HFFc6 (cell line): ENCODE results near the gene DGCR6L. TPM values are rescaled to one million over a fixed set of nuclear protein-coding genes. Genes with fewer than 3 reads are reported as not detected.
"Not testable (repeated sequence)": the region's sequence is repeated elsewhere in the genome, so short reads cannot be mapped to it uniquely, and the experiment has no call there.

Experiments
- DNase-seq: peaks from one replicate; pipeline ENCODE4 v3.0.0-alpha.2; 2018
- H3K27ac Mint-ChIP-seq: 2 replicates; pipeline ENCODE4 v1.8.0; 2020; ENCODE audit warnings: mild to moderate bottlenecking, mixed read lengths
- H3K27me3 Mint-ChIP-seq: 2 replicates; pipeline ENCODE4 v1.8.0; 2021; ENCODE audit warnings: mild to moderate bottlenecking, moderate library complexity, mixed read lengths; ENCODE audit not compliant: insufficient read depth
- H3K36me3 Mint-ChIP-seq: 2 replicates; pipeline ENCODE4 v1.8.0; 2021; ENCODE audit warnings: low read depth, mixed read lengths
- H3K4me1 Mint-ChIP-seq: 2 replicates; pipeline ENCODE4 v1.8.0; 2020; ENCODE audit warnings: low read depth, mixed read lengths
- H3K4me3 Mint-ChIP-seq: 2 replicates; pipeline ENCODE4 v1.8.0; 2020; ENCODE audit warnings: mild to moderate bottlenecking, moderate library complexity, mixed read lengths
- H3K9me3 Mint-ChIP-seq: 2 replicates; pipeline ENCODE4 v1.8.0; 2020; ENCODE audit warnings: mild to moderate bottlenecking, mixed read lengths
- total RNA-seq, 6 experiments: library from RNA; stranded (reverse); fragmentation: NEBNext Ultra II Directional; extraction: Animal tissue kit (Norgen Biotek cat#: 25700); gene quantifications; 2 replicates in 1 of 6; 3 replicates in 5 of 6; pipeline ENCODE4 v1.2.3, GENCODE V29; 2021
- TF ChIP-seq, protein P1 (sequence below): fragments of 200-600 bp; sonication (generic); IDR thresholded peaks from 2 replicates; pipeline ENCODE4 v1.5.0; 2021; ENCODE audit warnings: antibody characterized with exemption, mild to moderate bottlenecking

Gene DGCR6L
- total RNA-seq, 6 experiments from 2014 or later, result 46.3 to 52.4 (median 48.4) TPM

DNA sequence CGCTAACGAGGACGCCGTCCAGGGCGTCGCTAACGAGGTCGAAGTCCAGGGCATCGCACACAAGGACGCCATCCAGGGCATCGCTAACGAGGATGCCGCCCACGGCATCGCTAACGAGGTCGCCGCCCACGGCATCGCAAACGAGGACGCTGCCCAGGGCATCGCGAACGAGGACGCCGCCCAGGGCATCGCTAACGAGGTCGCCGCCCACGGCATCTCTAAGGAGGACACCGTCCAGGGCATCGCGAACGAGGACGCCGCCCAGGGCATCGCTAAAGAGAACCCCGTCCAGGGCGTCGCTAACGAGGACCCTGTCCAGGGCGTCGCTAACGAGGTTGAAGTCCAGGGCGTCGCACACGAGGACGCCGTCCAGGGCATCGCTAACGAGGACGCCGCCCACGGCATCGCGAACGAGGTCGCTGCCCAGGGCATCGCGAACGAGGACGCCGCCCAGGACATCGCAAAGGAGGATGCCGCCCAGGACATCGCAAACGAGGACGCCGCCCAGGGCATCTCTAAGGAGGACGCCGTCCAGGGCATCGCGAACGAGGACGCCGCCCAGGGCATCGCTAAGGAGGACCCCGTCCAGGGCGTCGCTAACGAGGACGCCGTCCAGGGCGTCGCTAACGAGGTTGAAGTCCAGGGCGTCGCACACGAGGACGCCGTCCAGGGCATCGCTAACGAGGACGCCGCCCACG is 36.2 kb upstream of the DGCR6L start:
- not testable (repeated sequence) for H3K9me3 Mint-ChIP-seq, DNase-seq, H3K36me3 Mint-ChIP-seq, H3K4me1 Mint-ChIP-seq, H3K4me3 Mint-ChIP-seq, H3K27me3 Mint-ChIP-seq, H3K27ac Mint-ChIP-seq

DNA sequence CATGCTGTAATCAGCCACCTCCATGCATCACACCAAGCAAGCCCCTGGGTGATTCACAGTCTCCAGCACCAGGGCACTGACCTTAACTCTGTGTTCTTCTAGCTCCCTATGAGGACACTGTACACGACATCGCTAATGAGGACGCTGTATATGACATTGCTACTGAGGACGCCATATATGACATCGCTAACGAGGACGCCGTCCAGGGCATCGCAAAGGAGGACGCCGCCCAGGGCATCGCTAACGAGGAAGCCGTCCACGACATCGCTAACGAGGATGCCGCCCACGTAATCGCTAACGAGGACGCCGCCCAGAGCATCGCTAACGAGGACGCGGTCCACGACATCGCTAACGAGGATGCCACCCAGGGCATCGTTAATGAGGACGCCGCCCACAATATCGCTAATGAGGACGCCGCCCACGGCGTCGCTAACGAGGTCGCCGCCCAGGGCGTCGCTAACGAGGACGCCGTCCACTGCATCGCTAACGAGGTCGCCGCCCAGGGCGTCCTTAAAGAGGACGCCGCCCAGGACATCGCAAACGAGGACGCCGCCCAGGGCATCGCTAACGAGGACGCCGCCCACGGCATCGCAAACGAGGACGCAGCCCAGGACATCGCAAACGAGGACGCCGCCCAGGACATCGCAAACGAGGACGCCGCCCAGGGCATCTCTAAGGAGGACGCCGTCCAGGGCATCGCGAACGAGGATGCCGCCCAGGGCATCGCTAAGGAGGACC is 34.5 kb upstream of the DGCR6L start:
- 0 out of 2 replicates have a peak, but pooled peaks cover 5% of the 10 kb centered on the region for H3K4me1 Mint-ChIP-seq
- no peak overlapping the region for H3K4me3 Mint-ChIP-seq
- DNase-seq, result no peak
- H3K27me3 Mint-ChIP-seq, result peaks cover 9% of the 10 kb centered on the region
- H3K27ac Mint-ChIP-seq, result no peak overlapping the region
- peaks cover 6% of the 10 kb centered on the region for H3K9me3 Mint-ChIP-seq
- TF ChIP-seq, protein P1, sequence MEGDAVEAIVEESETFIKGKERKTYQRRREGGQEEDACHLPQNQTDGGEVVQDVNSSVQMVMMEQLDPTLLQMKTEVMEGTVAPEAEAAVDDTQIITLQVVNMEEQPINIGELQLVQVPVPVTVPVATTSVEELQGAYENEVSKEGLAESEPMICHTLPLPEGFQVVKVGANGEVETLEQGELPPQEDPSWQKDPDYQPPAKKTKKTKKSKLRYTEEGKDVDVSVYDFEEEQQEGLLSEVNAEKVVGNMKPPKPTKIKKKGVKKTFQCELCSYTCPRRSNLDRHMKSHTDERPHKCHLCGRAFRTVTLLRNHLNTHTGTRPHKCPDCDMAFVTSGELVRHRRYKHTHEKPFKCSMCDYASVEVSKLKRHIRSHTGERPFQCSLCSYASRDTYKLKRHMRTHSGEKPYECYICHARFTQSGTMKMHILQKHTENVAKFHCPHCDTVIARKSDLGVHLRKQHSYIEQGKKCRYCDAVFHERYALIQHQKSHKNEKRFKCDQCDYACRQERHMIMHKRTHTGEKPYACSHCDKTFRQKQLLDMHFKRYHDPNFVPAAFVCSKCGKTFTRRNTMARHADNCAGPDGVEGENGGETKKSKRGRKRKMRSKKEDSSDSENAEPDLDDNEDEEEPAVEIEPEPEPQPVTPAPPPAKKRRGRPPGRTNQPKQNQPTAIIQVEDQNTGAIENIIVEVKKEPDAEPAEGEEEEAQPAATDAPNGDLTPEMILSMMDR, result no peak
- peaks cover 4% of the 10 kb centered on the region; the same call in 1 of the 2 replicates for H3K36me3 Mint-ChIP-seq

DNA sequence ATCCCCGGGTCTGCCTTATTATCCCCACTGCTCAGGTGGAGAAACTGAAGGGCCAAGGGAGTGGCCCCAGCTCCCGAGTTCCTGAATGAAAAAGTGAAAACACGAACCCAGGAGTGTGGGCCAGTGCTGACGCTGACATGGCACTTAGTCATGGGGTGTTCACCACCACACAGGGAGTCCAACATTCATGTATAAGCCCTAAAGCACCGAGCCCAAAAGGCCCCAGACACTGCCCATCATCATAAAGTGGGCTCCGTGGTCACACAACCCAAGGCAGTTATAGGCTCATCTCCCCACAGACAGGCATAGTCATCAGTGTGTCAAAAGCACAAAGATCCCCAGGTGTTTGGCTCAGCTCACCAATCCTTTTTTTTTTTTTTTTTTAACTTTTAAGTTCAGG is 32.7 kb upstream of the DGCR6L start:
- H3K36me3 Mint-ChIP-seq, H3K9me3 Mint-ChIP-seq, H3K4me1 Mint-ChIP-seq: not testable (repeated sequence)

DNA sequence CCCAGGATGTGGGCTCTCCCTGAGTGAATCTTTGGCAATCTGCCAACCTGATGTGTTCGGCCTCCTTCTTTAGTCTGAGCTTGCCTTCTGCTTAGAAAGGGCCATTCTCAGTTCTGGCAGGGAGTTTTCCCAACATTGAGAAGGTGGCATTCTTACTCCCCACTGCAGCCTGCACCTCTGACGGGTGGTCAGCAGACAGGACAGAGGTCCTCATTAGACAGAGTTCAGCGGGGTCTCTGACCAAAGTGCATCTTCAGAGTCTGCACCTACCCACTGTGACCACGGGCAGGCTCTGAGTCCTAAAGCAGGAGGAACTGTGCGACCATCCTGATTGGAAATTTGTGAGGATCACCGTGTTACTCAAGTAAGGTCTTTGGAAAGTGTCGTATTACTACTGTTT is 26.7 kb upstream of the DGCR6L start:
- H3K4me1 Mint-ChIP-seq, H3K27ac Mint-ChIP-seq, H3K9me3 Mint-ChIP-seq, H3K4me3 Mint-ChIP-seq, H3K36me3 Mint-ChIP-seq, DNase-seq, H3K27me3 Mint-ChIP-seq: not testable (repeated sequence)

More for the DNA sequence above, 32.7 kb upstream of the DGCR6L start:
- DNase-seq, H3K27ac Mint-ChIP-seq, H3K4me3 Mint-ChIP-seq: not testable (repeated sequence)
- H3K27me3 Mint-ChIP-seq, result peaks cover 13% of the 10 kb centered on the region

DNA sequence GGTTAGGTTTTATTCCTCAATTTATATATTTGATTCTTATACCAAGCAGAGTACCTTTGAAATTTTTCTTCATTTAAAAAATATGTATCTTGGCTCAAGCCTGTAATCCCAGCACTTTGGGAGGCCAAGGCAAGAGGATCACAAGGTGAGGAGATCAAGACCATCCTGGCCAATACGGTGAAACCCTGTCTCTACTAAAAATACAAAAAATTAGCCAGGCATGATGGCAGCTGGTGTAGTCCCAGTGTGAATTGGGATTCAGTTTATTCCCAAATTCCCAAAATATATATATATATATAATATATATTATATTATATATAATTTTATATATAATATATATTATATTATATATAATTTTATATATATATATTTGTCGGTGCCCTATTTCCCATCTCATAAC is 18.4 kb upstream of the DGCR6L start:
- not testable (repeated sequence) for H3K9me3 Mint-ChIP-seq, H3K27ac Mint-ChIP-seq, H3K27me3 Mint-ChIP-seq, H3K36me3 Mint-ChIP-seq, H3K4me3 Mint-ChIP-seq, DNase-seq, H3K4me1 Mint-ChIP-seq

DNA sequence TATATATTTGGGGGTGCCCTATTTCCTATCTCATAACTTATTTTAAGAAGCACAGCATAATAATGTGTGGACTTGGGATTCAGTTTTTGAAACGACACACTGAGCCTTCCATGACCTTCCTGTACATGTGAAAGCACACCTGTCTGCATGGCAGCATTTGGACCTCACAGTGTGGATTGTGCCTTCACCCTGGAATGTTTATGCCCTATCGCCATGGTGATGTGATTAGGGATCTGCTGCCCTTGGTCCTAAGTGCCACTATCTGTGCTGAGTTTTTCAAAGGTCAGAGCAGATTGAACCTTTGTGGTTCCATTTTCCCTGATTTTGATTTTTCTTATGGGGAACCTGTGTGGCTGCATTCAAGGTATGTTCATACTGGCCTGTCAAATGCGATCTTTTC is 17.9 kb upstream of the DGCR6L start:
- not testable (repeated sequence) for H3K4me1 Mint-ChIP-seq, H3K36me3 Mint-ChIP-seq, H3K4me3 Mint-ChIP-seq, H3K9me3 Mint-ChIP-seq, H3K27ac Mint-ChIP-seq, DNase-seq, H3K27me3 Mint-ChIP-seq

DNA sequence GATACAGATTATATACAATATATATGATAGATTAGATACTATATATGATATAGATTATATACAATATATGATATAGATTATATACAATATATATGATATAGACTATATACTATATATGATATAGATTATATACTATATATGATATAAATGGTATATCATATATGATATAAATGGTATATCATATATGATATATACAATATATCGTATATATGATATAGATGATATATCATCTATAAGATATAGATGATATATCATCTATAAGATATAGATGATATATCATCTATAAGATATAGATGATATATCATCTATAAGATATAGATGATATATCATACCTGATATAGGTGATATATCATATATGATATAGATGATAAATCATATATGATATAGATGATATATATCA is 16.7 kb upstream of the DGCR6L start:
- DNase-seq, H3K27me3 Mint-ChIP-seq, H3K27ac Mint-ChIP-seq, H3K9me3 Mint-ChIP-seq, H3K4me1 Mint-ChIP-seq, H3K4me3 Mint-ChIP-seq, H3K36me3 Mint-ChIP-seq: not testable (repeated sequence)

DNA sequence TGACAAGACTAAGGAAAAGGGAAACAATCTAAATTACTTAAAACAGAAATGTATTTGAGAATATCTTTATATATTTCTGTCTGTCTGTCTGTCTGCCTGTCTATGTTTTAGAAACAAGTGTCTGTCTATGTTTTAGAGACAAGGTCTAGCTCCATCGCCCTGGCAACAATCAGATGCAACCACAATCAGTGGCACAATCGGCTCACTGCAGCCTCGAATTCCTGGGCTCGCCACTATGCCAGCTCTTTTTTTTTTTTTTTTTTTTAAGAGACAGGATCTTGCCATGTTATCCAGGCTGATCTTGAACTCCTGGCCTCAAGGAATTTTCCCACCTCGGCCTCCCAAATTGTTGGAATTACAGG is 8.7 kb upstream of the DGCR6L start:
- not testable (repeated sequence) for H3K36me3 Mint-ChIP-seq, DNase-seq, H3K27ac Mint-ChIP-seq, H3K4me1 Mint-ChIP-seq, H3K4me3 Mint-ChIP-seq, H3K27me3 Mint-ChIP-seq, H3K9me3 Mint-ChIP-seq

DNA sequence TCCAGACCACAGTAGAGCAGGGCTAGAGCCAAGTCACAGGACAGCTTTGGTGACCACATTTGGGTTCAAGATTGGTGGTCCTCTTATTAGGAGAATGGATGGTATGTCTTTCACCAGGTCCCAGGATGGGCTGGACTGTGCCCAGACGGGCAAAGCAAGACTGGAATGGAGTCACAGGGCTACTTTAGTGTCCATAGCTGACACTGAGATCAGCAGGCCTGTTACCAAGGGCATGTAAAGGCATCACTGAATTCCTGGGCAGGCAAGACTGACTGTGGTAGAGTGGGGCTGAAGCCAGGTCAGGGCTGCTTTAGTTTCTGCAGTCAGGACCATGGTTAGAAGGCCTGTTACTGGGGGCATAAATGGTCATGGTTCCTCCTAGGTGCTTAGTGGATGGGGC is 6.1 kb upstream of the DGCR6L start:
- not testable (repeated sequence) for H3K27ac Mint-ChIP-seq, H3K4me3 Mint-ChIP-seq, H3K9me3 Mint-ChIP-seq, H3K36me3 Mint-ChIP-seq, DNase-seq, H3K27me3 Mint-ChIP-seq
- H3K4me1 Mint-ChIP-seq, result peaks cover 19% of the 10 kb centered on the region
